ENCODE data around the gene CNTNAP2.

CNTNAP2 gene

GRCh38 chr7:147811923-147812322 is 1695.3 kb downstream of the CNTNAP2 start:
- no peak for FAIRE-seq

GRCh38 chr7:147813316-147813715 is 1696.7 kb downstream of the CNTNAP2 start:
- FAIRE-seq: no peak

GRCh38 chr7:147818317-147818716 is 1701.7 kb downstream of the CNTNAP2 start:
- FAIRE-seq: no peak

GRCh38 chr7:147824671-147825070 is 1708.1 kb downstream of the CNTNAP2 start:
- FAIRE-seq: no peak

- FAIRE-seq: no peak
These were observed 1712.4 kb downstream of the CNTNAP2 start for GRCh38 chr7:147829016-147829415.

GRCh38 chr7:147833557-147833956 is 1717.0 kb downstream of the CNTNAP2 start:
- FAIRE-seq: no peak

- no peak for FAIRE-seq
These were observed 1717.4 kb downstream of the CNTNAP2 start for GRCh38 chr7:147833970-147834369.

GRCh38 chr7:147852833-147853232 is 1736.2 kb downstream of the CNTNAP2 start:
- no peak for FAIRE-seq

- no peak for FAIRE-seq
These were observed 1740.8 kb downstream of the CNTNAP2 start for GRCh38 chr7:147857152-147858140.

- FAIRE-seq: no peak
These were observed 1741.8 kb downstream of the CNTNAP2 start for GRCh38 chr7:147858421-147858820.

GRCh38 chr7:147859033-147859432 is 1742.4 kb downstream of the CNTNAP2 start:
- no peak for FAIRE-seq

GRCh38 chr7:147859486-147859885 is 1742.9 kb downstream of the CNTNAP2 start:
- FAIRE-seq: no peak

GRCh38 chr7:147861058-147861716 is 1744.6 kb downstream of the CNTNAP2 start:
- no peak for FAIRE-seq

GRCh38 chr7:147861945-147862344 is 1745.3 kb downstream of the CNTNAP2 start:
- FAIRE-seq: no peak

GRCh38 chr7:147869456-147869855 is 1752.9 kb downstream of the CNTNAP2 start:
- no peak for FAIRE-seq

GRCh38 chr7:147878912-147879661 is 1762.5 kb downstream of the CNTNAP2 start:
- no peak for FAIRE-seq

- no peak for FAIRE-seq
These were observed 1769.3 kb downstream of the CNTNAP2 start for GRCh38 chr7:147885869-147886268.

GRCh38 chr7:147894271-147894670 is 1777.7 kb downstream of the CNTNAP2 start:
- FAIRE-seq: no peak

GRCh38 chr7:147896121-147896520 is 1779.5 kb downstream of the CNTNAP2 start:
- FAIRE-seq: no peak

GRCh38 chr7:147903536-147904218 is 1787.1 kb downstream of the CNTNAP2 start:
- FAIRE-seq: no peak

GRCh38 chr7:147904219-147904576 is 1787.6 kb downstream of the CNTNAP2 start:
- no peak for FAIRE-seq

GRCh38 chr7:147909431-147910148 is 1793.0 kb downstream of the CNTNAP2 start:
- no peak for FAIRE-seq
